ENCODE results near the gene SPRED1. TPM values are rescaled to one million over a fixed set of nuclear protein-coding genes. Genes with fewer than 3 reads are reported as not detected.
A peak's percentile ranks its signal among the peaks of the same experiment; 100 is the strongest.

Gene SPRED1
- total and polyA plus RNA-seq, 2 experiments from 2014 or later = 11.4 to 44.0 TPM

DNA sequence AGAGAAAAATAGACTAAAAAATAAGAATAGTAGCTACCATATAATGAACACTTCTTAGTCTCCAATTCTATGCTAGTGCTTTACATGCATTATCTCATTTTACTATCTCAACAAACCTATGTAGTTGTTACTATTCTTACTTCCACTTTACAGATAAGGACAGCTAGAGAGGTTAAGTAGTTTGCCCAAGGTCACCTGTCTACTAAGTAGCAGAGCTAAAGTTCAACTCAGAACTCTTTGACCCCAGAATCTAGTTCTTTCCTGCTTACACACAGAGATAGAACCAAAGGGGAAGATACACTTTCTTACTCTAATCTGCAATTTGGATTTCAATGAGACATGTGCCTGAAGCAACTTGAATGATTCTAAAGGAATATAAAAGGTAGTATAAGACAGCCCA is 24.7 kb upstream of the SPRED1 start (continued):
- TF ChIP-seq, protein P1, sequence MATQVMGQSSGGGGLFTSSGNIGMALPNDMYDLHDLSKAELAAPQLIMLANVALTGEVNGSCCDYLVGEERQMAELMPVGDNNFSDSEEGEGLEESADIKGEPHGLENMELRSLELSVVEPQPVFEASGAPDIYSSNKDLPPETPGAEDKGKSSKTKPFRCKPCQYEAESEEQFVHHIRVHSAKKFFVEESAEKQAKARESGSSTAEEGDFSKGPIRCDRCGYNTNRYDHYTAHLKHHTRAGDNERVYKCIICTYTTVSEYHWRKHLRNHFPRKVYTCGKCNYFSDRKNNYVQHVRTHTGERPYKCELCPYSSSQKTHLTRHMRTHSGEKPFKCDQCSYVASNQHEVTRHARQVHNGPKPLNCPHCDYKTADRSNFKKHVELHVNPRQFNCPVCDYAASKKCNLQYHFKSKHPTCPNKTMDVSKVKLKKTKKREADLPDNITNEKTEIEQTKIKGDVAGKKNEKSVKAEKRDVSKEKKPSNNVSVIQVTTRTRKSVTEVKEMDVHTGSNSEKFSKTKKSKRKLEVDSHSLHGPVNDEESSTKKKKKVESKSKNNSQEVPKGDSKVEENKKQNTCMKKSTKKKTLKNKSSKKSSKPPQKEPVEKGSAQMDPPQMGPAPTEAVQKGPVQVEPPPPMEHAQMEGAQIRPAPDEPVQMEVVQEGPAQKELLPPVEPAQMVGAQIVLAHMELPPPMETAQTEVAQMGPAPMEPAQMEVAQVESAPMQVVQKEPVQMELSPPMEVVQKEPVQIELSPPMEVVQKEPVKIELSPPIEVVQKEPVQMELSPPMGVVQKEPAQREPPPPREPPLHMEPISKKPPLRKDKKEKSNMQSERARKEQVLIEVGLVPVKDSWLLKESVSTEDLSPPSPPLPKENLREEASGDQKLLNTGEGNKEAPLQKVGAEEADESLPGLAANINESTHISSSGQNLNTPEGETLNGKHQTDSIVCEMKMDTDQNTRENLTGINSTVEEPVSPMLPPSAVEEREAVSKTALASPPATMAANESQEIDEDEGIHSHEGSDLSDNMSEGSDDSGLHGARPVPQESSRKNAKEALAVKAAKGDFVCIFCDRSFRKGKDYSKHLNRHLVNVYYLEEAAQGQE (IDR thresholded peaks at IDR 0.05; ENCODE audit: unreplicated experiment) = no peak
- TF ChIP-seq, protein P2, sequence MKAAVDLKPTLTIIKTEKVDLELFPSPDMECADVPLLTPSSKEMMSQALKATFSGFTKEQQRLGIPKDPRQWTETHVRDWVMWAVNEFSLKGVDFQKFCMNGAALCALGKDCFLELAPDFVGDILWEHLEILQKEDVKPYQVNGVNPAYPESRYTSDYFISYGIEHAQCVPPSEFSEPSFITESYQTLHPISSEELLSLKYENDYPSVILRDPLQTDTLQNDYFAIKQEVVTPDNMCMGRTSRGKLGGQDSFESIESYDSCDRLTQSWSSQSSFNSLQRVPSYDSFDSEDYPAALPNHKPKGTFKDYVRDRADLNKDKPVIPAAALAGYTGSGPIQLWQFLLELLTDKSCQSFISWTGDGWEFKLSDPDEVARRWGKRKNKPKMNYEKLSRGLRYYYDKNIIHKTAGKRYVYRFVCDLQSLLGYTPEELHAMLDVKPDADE (IDR thresholded peaks at IDR 0.05) = no peak
- TF ChIP-seq POLR2AphosphoS5 (IDR thresholded peaks at IDR 0.05; ENCODE audit: low read depth) (no peak), ZNF114 (CRISPR knock-in tag; IDR thresholded peaks at IDR 0.05) (no peak), NANOG (IDR thresholded peaks at IDR 0.05; ENCODE audit: borderline replicate concordance) (no peak)

DNA sequence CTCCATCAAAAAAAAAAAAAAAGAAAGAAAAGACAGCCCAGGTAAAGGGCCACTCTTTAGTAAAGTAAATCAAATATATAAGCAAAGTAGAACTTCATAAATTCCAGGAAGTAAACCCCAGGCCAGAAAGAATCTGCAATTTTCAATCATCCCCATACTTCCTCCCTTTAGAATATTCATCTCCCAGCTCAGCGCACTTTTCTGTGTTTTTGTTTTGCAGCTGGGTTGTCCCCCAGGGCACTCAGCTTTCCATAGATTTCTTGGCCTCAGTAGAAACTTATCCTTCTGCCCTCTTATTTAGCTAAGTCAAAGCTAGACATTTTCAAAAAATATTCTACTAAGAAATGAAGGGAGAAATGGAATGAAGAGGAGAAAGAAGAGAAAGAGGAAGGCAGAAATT is 24.0 kb upstream of the SPRED1 start:
- H3K4me3 ChIP-seq = no peak overlapping the region
- H3K9me3 Mint-ChIP-seq = no peaks in the 10 kb centered on the region
- H4K20me1 ChIP-seq (replicated peaks; ENCODE audit: insufficient read depth) = no peaks in the 10 kb centered on the region
- no peaks in the 10 kb centered on the region for H3K9me2 ChIP-seq (ENCODE audit: insufficient read depth)
- ATAC-seq = no peak
- no peak overlapping the region for H2AFZ ChIP-seq
- no peak overlapping the region for H3K27ac ChIP-seq (ENCODE audit: low read depth)
- H3K27me3 ChIP-seq (ENCODE audit: insufficient read depth) = no peaks in the 10 kb centered on the region
- H3K36me3 ChIP-seq (ENCODE audit: insufficient read depth) = no peaks in the 10 kb centered on the region
- no peaks in the 10 kb centered on the region for H3F3A ChIP-seq (replicated peaks; ENCODE audit: low read depth)
- H3K4me3 Mint-ChIP-seq = no peak overlapping the region
- peaks cover 5% of the 10 kb centered on the region; the same call in 2 of the 3 replicates for H3K4me1 Mint-ChIP-seq
- H3K4me1 ChIP-seq (ENCODE audit: insufficient read depth) = no peaks in the 10 kb centered on the region
- DNase-seq (ENCODE audit: low spot score) = no peak
- no peak overlapping the region for H3K4me2 ChIP-seq
- H3K27me3 Mint-ChIP-seq (ENCODE audit: insufficient read depth, low read depth, poor library complexity) = no peaks in the 10 kb centered on the region
- no peaks in the 10 kb centered on the region for H3K36me3 Mint-ChIP-seq (ENCODE audit: low read depth)
- no peaks in the 10 kb centered on the region for H3K79me2 ChIP-seq (replicated peaks; ENCODE audit: insufficient read depth)
- 0 out of 2 replicates have a peak overlapping the region, but pooled peaks have one; percentile 27 for H3K27ac Mint-ChIP-seq
- no peak for TF ChIP-seq NANOG (IDR thresholded peaks at IDR 0.05; ENCODE audit: borderline replicate concordance)
- no peak for TF ChIP-seq JUNB (IDR thresholded peaks at IDR 0.05; ENCODE audit: unreplicated experiment)
- TF ChIP-seq, protein P3, sequence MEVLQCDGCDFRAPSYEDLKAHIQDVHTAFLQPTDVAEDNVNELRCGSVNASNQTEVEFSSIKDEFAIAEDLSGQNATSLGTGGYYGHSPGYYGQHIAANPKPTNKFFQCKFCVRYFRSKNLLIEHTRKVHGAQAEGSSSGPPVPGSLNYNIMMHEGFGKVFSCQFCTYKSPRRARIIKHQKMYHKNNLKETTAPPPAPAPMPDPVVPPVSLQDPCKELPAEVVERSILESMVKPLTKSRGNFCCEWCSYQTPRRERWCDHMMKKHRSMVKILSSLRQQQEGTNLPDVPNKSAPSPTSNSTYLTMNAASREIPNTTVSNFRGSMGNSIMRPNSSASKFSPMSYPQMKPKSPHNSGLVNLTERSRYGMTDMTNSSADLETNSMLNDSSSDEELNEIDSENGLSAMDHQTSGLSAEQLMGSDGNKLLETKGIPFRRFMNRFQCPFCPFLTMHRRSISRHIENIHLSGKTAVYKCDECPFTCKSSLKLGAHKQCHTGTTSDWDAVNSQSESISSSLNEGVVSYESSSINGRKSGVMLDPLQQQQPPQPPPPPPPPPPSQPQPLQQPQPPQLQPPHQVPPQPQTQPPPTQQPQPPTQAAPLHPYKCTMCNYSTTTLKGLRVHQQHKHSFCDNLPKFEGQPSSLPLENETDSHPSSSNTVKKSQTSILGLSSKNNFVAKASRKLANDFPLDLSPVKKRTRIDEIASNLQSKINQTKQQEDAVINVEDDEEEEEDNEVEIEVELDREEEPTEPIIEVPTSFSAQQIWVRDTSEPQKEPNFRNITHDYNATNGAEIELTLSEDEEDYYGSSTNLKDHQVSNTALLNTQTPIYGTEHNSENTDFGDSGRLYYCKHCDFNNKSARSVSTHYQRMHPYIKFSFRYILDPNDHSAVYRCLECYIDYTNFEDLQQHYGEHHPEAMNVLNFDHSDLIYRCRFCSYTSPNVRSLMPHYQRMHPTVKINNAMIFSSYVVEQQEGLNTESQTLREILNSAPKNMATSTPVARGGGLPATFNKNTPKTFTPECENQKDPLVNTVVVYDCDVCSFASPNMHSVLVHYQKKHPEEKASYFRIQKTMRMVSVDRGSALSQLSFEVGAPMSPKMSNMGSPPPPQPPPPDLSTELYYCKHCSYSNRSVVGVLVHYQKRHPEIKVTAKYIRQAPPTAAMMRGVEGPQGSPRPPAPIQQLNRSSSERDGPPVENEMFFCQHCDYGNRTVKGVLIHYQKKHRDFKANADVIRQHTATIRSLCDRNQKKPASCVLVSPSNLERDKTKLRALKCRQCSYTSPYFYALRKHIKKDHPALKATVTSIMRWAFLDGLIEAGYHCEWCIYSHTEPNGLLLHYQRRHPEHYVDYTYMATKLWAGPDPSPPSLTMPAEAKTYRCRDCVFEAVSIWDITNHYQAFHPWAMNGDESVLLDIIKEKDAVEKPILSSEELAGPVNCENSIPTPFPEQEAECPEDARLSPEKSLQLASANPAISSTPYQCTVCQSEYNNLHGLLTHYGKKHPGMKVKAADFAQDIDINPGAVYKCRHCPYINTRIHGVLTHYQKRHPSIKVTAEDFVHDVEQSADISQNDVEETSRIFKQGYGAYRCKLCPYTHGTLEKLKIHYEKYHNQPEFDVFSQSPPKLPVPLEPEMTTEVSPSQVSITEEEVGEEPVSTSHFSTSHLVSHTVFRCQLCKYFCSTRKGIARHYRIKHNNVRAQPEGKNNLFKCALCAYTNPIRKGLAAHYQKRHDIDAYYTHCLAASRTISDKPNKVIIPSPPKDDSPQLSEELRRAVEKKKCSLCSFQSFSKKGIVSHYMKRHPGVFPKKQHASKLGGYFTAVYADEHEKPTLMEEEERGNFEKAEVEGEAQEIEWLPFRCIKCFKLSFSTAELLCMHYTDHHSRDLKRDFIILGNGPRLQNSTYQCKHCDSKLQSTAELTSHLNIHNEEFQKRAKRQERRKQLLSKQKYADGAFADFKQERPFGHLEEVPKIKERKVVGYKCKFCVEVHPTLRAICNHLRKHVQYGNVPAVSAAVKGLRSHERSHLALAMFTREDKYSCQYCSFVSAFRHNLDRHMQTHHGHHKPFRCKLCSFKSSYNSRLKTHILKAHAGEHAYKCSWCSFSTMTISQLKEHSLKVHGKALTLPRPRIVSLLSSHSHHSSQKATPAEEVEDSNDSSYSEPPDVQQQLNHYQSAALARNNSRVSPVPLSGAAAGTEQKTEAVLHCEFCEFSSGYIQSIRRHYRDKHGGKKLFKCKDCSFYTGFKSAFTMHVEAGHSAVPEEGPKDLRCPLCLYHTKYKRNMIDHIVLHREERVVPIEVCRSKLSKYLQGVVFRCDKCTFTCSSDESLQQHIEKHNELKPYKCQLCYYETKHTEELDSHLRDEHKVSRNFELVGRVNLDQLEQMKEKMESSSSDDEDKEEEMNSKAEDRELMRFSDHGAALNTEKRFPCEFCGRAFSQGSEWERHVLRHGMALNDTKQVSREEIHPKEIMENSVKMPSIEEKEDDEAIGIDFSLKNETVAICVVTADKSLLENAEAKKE (CRISPR knock-in tag; IDR thresholded peaks at IDR 0.05) = no peak
- TF ChIP-seq, protein P2 (IDR thresholded peaks at IDR 0.05) = no peak
- TF ChIP-seq, protein P4, sequence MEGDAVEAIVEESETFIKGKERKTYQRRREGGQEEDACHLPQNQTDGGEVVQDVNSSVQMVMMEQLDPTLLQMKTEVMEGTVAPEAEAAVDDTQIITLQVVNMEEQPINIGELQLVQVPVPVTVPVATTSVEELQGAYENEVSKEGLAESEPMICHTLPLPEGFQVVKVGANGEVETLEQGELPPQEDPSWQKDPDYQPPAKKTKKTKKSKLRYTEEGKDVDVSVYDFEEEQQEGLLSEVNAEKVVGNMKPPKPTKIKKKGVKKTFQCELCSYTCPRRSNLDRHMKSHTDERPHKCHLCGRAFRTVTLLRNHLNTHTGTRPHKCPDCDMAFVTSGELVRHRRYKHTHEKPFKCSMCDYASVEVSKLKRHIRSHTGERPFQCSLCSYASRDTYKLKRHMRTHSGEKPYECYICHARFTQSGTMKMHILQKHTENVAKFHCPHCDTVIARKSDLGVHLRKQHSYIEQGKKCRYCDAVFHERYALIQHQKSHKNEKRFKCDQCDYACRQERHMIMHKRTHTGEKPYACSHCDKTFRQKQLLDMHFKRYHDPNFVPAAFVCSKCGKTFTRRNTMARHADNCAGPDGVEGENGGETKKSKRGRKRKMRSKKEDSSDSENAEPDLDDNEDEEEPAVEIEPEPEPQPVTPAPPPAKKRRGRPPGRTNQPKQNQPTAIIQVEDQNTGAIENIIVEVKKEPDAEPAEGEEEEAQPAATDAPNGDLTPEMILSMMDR (conservative IDR thresholded peaks at IDR 0.05; ENCODE audit: low read depth in 2 of 2) = no peak
- no peak for TF ChIP-seq EZH2 (IDR thresholded peaks at IDR 0.05; ENCODE audit: low read depth, unreplicated experiment)
- TF ChIP-seq ZNF114 (CRISPR knock-in tag; IDR thresholded peaks at IDR 0.05) = no peak

All from GM23338 (cell line).